Measurements from ENCODE around the gene GJD3.

DNA sequence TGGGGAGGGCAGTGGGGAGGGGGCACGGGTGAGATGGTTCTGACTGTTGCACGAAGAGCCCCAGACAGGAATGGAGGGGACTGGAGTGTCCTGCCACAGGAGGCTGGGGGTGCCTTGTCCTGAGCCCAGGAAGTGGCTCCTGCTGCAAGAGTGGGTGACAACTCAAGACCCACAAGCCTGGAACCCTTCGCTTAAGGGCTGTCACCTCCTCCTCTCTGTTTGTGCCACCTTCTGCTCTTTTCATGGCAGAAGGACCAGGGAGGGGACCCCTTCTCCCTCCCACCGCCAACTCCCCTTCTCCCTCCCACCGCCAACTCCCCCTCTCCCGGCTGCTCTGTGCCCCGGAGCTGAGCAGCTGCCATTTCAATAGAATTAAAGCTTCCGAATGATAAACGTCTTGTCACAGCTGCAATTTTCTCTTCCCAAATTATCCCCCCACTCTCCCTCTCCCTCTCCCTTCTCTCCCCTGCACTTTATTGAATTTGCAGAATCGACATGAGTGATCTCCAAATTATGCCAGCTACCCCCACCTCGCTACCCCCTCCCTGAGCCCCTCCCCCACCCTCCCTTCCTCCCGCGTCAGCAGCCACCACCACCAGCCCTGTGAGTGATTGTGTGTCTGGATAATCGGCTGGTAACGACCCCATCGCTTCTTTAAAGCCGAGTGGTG is 13.7 kb downstream of the GJD3 start:
- TF ChIP-seq, protein P1, sequence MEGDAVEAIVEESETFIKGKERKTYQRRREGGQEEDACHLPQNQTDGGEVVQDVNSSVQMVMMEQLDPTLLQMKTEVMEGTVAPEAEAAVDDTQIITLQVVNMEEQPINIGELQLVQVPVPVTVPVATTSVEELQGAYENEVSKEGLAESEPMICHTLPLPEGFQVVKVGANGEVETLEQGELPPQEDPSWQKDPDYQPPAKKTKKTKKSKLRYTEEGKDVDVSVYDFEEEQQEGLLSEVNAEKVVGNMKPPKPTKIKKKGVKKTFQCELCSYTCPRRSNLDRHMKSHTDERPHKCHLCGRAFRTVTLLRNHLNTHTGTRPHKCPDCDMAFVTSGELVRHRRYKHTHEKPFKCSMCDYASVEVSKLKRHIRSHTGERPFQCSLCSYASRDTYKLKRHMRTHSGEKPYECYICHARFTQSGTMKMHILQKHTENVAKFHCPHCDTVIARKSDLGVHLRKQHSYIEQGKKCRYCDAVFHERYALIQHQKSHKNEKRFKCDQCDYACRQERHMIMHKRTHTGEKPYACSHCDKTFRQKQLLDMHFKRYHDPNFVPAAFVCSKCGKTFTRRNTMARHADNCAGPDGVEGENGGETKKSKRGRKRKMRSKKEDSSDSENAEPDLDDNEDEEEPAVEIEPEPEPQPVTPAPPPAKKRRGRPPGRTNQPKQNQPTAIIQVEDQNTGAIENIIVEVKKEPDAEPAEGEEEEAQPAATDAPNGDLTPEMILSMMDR (IDR thresholded peaks at IDR 0.05) = no peak
- no peak for TF ChIP-seq POLR2A (IDR thresholded peaks at IDR 0.05)

Measured in body of pancreas (tissue), 4 donors.